HAP-1 (cell line): ENCODE data around the gene ARMC9.
A peak's percentile ranks its signal among the peaks of the same experiment; 100 is the strongest.

Experiments
- DNase-seq, 2 experiments: peaks; one replicate each; pipeline ENCODE4 v3.0.0-alpha.2; 2016 to 2020; ENCODE audit warnings: low spot score in 2 of 2
- H3K27me3 ChIP-seq: fragments of 250-450 bp; sonication (Bioruptor Pico); 2 replicates; pipeline ENCODE4 v1.5.1; 2020; ENCODE audit warnings: low read depth, mild to moderate bottlenecking, moderate library complexity
- H3K36me3 ChIP-seq: fragments of 250-450 bp; sonication (Bioruptor Pico); replicated peaks from 2 replicates; pipeline ENCODE4 v1.5.1; 2020; ENCODE audit warnings: mild to moderate bottlenecking
- H3K4me1 ChIP-seq: fragments of 250-450 bp; sonication (Bioruptor Pico); 2 replicates; pipeline ENCODE4 v1.5.1; 2020; ENCODE audit warnings: mild to moderate bottlenecking
- H3K4me3 ChIP-seq: fragments of 250-450 bp; sonication (Bioruptor Pico); 2 replicates; pipeline ENCODE4 v1.5.1; 2020; ENCODE audit warnings: mild to moderate bottlenecking, moderate library complexity
- H3K9me3 ChIP-seq: fragments of 250-450 bp; sonication (Bioruptor Pico); 2 replicates; pipeline ENCODE4 v1.5.1; 2020; ENCODE audit warnings: mild to moderate bottlenecking, moderate library complexity
- in situ Hi-C: fragments of 300-500 bp; cut with MboI; formaldehyde crosslinking; loops from 3 replicates; pipeline ENCODE4 v1.14.3; 2020; ENCODE audit warnings: low sequenced_read_pairs, inconsistent platforms, mixed read lengths

The ARMC9 gene

GRCh38 chr2:231410293-231411004 is 212.0 kb downstream of the ARMC9 start:
- Histone ChIP-seq H3K27me3 (no peaks in the 10 kb centered on the region), H3K36me3 (no peaks in the 10 kb centered on the region; the same call in 1 of the 2 replicates), H3K9me3 (peaks cover 26% of the 10 kb centered on the region), H3K4me3 (no peak overlapping the region), H3K4me1 (peaks cover 37% of the 10 kb centered on the region)
- DNase-seq, result peak; percentile 83 to 95
- in situ Hi-C loops, result loop anchor here (5.0 to 10.0 kb wide), 3 partner anchors 106 to 308 kb away; no protein-coding TSS in a partner anchor

GRCh38 chr2:231411237-231411636 is 212.8 kb downstream of the ARMC9 start:
- peak overlapping the region; percentile 46 for H3K4me3 ChIP-seq
- in situ Hi-C loops, result loop anchor here (5.0 to 10.0 kb wide), 3 partner anchors 106 to 309 kb away; no protein-coding TSS in a partner anchor

GRCh38 chr2:231411831-231412617 is 213.6 kb downstream of the ARMC9 start:
- peaks cover 37% of the 10 kb centered on the region for H3K4me1 ChIP-seq
- in situ Hi-C loops, result loop anchor here (5.0 to 10.0 kb wide), 3 partner anchors 107 to 310 kb away; no protein-coding TSS in a partner anchor
- H3K27me3 ChIP-seq, result no peaks in the 10 kb centered on the region
- H3K36me3 ChIP-seq, result no peaks in the 10 kb centered on the region; the same call in 1 of the 2 replicates
- H3K9me3 ChIP-seq, result peaks cover 26% of the 10 kb centered on the region
- H3K4me3 ChIP-seq, result peak overlapping the region; percentile 46
- peak; percentile 88 to 97 for DNase-seq

More at GRCh38 chr2:231411237-231411636, 212.8 kb downstream of the ARMC9 start:
- no peaks in the 10 kb centered on the region for H3K27me3 ChIP-seq
- H3K36me3 ChIP-seq, result no peaks in the 10 kb centered on the region; the same call in 1 of the 2 replicates
- no peak for DNase-seq
- peaks cover 37% of the 10 kb centered on the region for H3K4me1 ChIP-seq
- peaks cover 26% of the 10 kb centered on the region for H3K9me3 ChIP-seq

- no peak for DNase-seq
- Histone ChIP-seq H3K4me1 (peaks cover 37% of the 10 kb centered on the region), H3K4me3 (peak overlapping the region; percentile 46), H3K9me3 (peaks cover 26% of the 10 kb centered on the region), H3K27me3 (no peaks in the 10 kb centered on the region), H3K36me3 (no peaks in the 10 kb centered on the region; the same call in 1 of the 2 replicates)
- in situ Hi-C loops, result loop anchor here (5.0 to 10.0 kb wide), 3 partner anchors 108 to 310 kb away; no protein-coding TSS in a partner anchor
These were observed 214.2 kb downstream of the ARMC9 start for GRCh38 chr2:231412618-231412963.

- Histone ChIP-seq H3K4me1 (peaks cover 37% of the 10 kb centered on the region), H3K27me3 (no peaks in the 10 kb centered on the region), H3K36me3 (no peaks in the 10 kb centered on the region; the same call in 1 of the 2 replicates), H3K4me3 (no peak overlapping the region), H3K9me3 (peaks cover 23% of the 10 kb centered on the region)
- DNase-seq, result peak in 1 of 2 experiments; percentile 38
- in situ Hi-C loops, result loop anchor here (5.0 to 10.0 kb wide), 3 partner anchors 109 to 311 kb away; no protein-coding TSS in a partner anchor
These were observed 215.0 kb downstream of the ARMC9 start for GRCh38 chr2:231413456-231413855.

GRCh38 chr2:231413921-231414476 is 215.6 kb downstream of the ARMC9 start:
- DNase-seq, result peak; percentile 34 to 42
- in situ Hi-C loops, result loop anchor here (5.0 to 10.0 kb wide), 3 partner anchors 109 to 312 kb away; no protein-coding TSS in a partner anchor

GRCh38 chr2:231415029-231415428 is 216.6 kb downstream of the ARMC9 start:
- H3K36me3 ChIP-seq, result no peaks in the 10 kb centered on the region; the same call in 1 of the 2 replicates
- DNase-seq, result no peak
- H3K9me3 ChIP-seq, result peaks cover 11% of the 10 kb centered on the region
- in situ Hi-C loops, result loop anchor here (10.0 kb wide), 1 partner anchor 110 kb away; no protein-coding TSS in a partner anchor
- H3K27me3 ChIP-seq, result no peaks in the 10 kb centered on the region
- H3K4me1 ChIP-seq, result peaks cover 37% of the 10 kb centered on the region
- H3K4me3 ChIP-seq, result no peak overlapping the region

More at GRCh38 chr2:231413921-231414476, 215.6 kb downstream of the ARMC9 start:
- Histone ChIP-seq H3K4me1 (peaks cover 37% of the 10 kb centered on the region), H3K4me3 (no peak overlapping the region), H3K36me3 (no peaks in the 10 kb centered on the region; the same call in 1 of the 2 replicates), H3K9me3 (peaks cover 17% of the 10 kb centered on the region), H3K27me3 (no peaks in the 10 kb centered on the region)

- H3K4me3 ChIP-seq, result no peak overlapping the region
- no peaks in the 10 kb centered on the region for H3K9me3 ChIP-seq
- in situ Hi-C loops, result loop anchor here (10.0 kb wide), 1 partner anchor 114 kb away; no protein-coding TSS in a partner anchor
These were observed 220.6 kb downstream of the ARMC9 start for GRCh38 chr2:231418820-231419640.

GRCh38 chr2:231421051-231421580 is 222.7 kb downstream of the ARMC9 start:
- DNase-seq, result no peak
- no peaks in the 10 kb centered on the region for H3K9me3 ChIP-seq
- H3K4me3 ChIP-seq, result no peak overlapping the region
- H3K36me3 ChIP-seq, result no peaks in the 10 kb centered on the region
- in situ Hi-C loops, result no loop called here
- no peaks in the 10 kb centered on the region for H3K4me1 ChIP-seq
- no peaks in the 10 kb centered on the region for H3K27me3 ChIP-seq

More at GRCh38 chr2:231418820-231419640, 220.6 kb downstream of the ARMC9 start:
- DNase-seq, result no peak
- Histone ChIP-seq H3K4me1 (peaks cover 3% of the 10 kb centered on the region), H3K27me3 (no peaks in the 10 kb centered on the region), H3K36me3 (no peaks in the 10 kb centered on the region)

- Histone ChIP-seq H3K27me3 (no peaks in the 10 kb centered on the region), H3K9me3 (no peaks in the 10 kb centered on the region), H3K4me1 (no peaks in the 10 kb centered on the region), H3K36me3 (no peaks in the 10 kb centered on the region), H3K4me3 (no peak overlapping the region)
- DNase-seq, result no peak
- in situ Hi-C loops, result no loop called here
These were observed 223.6 kb downstream of the ARMC9 start for GRCh38 chr2:231422056-231422455.

- in situ Hi-C loops, result no loop called here
- Histone ChIP-seq H3K9me3 (no peaks in the 10 kb centered on the region), H3K36me3 (no peaks in the 10 kb centered on the region), H3K27me3 (no peaks in the 10 kb centered on the region), H3K4me3 (no peak overlapping the region), H3K4me1 (no peaks in the 10 kb centered on the region)
- DNase-seq, result no peak
These were observed 224.7 kb downstream of the ARMC9 start for GRCh38 chr2:231423176-231423575.
